Measurements from ENCODE around the gene MRC2. TPM values are rescaled to one million over a fixed set of nuclear protein-coding genes. Genes with fewer than 3 reads are reported as not detected.

MRC2 gene
- total and polyA plus RNA-seq, 2 of the 13 experiments (the other 11 are each of a cell fraction or from before 2014, with no cell fraction given) = not detected

DNA sequence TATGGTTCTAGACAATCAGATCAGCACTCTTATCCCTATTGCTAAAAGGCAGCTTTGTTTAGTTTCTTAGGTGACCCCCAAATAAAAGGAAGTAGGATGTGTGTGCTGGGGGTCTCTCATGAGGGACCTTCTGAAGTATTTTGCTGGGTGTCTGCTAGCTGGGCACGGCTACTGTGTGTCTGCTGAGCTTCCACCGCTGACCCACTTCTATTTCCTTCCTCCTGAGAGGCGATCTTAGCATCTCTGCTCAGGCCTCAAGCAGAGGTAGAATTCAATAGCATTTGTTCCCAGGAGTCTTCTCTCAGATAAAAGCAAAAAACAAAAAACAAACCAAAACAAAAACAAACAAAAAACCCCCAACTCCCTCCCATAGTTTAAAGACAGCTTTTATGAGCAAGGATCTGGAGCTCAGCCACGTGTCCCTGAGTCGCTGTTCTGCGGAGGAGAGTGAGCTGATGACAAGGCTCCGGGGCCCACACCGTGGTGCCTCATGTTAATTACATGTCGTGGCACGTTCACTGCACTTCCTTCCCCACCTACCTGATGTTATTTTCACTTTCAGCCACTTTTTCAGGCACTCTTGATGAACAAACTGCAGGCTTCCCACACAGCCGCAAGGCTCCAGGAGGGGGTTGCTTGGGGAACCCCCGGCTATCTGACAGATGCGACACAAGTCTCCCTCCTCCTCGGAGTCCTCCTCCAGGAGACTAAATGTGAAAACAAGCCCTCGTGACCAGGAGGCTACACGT is 97.1 kb downstream of the MRC2 start:
- Histone ChIP-seq H3K9ac (ENCODE audit: insufficient read depth, low read depth, low read length) (no peak overlapping the region), H3K9me3 (ENCODE audit: low read length) (no peaks in the 10 kb centered on the region), H3K4me3 (replicated peaks in 1 of 3; ENCODE audit: insufficient read depth in 1 of 3, low read depth in 2 of 3, low read length in 3 of 3) (no peak overlapping the region), H3K79me2 (ENCODE audit: insufficient read depth, low read length) (no peaks in the 10 kb centered on the region), H3K4me2 (ENCODE audit: low read depth, low read length) (no peak overlapping the region), H3K4me1 (ENCODE audit: insufficient read depth, low read length) (0 out of 2 replicates have a peak, but pooled peaks cover 6% of the 10 kb centered on the region), H3K36me3 (replicated peaks in 1 of 2; ENCODE audit: control insufficient read depth in 1 of 2, insufficient read depth in 2 of 2, low read length in 2 of 2) (no peaks in the 10 kb centered on the region), H3K27me3 (ENCODE audit: control insufficient read depth in 1 of 2, insufficient read depth in 2 of 2, low read length in 2 of 2) (peaks cover 0 to 25% of the 10 kb centered on the region in 2 experiments; a peak in 3 of 5 replicates), H3K27ac (ENCODE audit: extremely low read length, insufficient read depth, low read length) (no peak overlapping the region), H2AFZ (ENCODE audit: low read length) (no peak overlapping the region), H4K20me1 (ENCODE audit: insufficient read depth, low read length) (no peaks in the 10 kb centered on the region)
- CTCF ChIA-PET (ENCODE audit: low intra/inter-chr PET ratio, low total read pairs) = no interaction called here
- FAIRE-seq (no peak), ATAC-seq (no peak), DNase-seq (ENCODE audit: low spot score) (no peak)
- 27% methylated on average over 16 of the region's 16 CpGs for WGBS (ENCODE audit: low lambda C conversion rate)
- TF ChIP-seq ZNF263 (CRISPR knock-in tag; IDR thresholded peaks at IDR 0.05) (0 out of 2 replicates have a peak, but pooled peaks have one; percentile 34), ZNF557 (CRISPR knock-in tag; IDR thresholded peaks at IDR 0.05) (no peak)
- in situ Hi-C loops (cut with HindIII; ENCODE audit: extremely low pct_ligation_motif_present, low pct_unique_long_range_greater_than_20kb) = no loop called here
- intact Hi-C loops (cut with micrococcal nuclease; ENCODE audit: unreplicated experiment) = no loop called here
- BruUV-seq (replicated peaks) = no TSS peak
- POLR2A ChIA-PET = no interaction called here

DNA sequence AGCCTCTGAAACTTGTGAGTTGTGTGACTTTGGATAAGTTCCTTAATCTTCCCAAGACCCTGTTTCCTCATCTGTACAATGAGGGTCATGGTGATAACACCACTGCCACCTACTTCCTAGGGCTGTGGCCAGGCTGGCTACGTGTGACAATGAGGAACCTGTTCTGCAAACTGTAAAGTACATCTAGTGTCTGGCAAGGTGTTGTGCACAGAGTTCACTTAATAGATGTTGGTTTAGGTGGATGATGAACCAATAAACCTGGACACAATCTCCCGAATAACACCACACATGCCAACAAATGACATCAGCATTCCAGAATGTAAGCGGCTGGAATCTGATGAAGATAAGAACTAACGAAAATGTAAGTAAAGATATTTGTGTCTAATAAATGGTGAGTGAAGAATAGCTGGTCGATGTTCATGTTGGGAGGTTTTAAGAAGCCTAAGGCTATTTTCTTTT is 98.3 kb downstream of the MRC2 start:
- no peak for ATAC-seq
- Histone ChIP-seq H3K4me3 (replicated peaks in 1 of 3; ENCODE audit: insufficient read depth in 1 of 3, low read depth in 2 of 3, low read length in 3 of 3) (no peak overlapping the region), H3K9ac (ENCODE audit: insufficient read depth, low read depth, low read length) (no peak overlapping the region), H4K20me1 (ENCODE audit: insufficient read depth, low read length) (no peaks in the 10 kb centered on the region), H3K36me3 (replicated peaks in 1 of 2; ENCODE audit: control insufficient read depth in 1 of 2, insufficient read depth in 2 of 2, low read length in 2 of 2) (no peaks in the 10 kb centered on the region), H3K27ac (ENCODE audit: extremely low read length, insufficient read depth, low read length) (no peak overlapping the region), H3K9me3 (ENCODE audit: low read length) (no peaks in the 10 kb centered on the region), H3K4me2 (ENCODE audit: low read depth, low read length) (no peak overlapping the region), H2AFZ (ENCODE audit: low read length) (no peak overlapping the region), H3K27me3 (ENCODE audit: control insufficient read depth in 1 of 2, insufficient read depth in 2 of 2, low read length in 2 of 2) (peaks cover 0 to 25% of the 10 kb centered on the region in 2 experiments; a peak in 3 of 5 replicates), H3K79me2 (ENCODE audit: insufficient read depth, low read length) (no peaks in the 10 kb centered on the region), H3K4me1 (ENCODE audit: insufficient read depth, low read length) (0 out of 2 replicates have a peak, but pooled peaks cover 6% of the 10 kb centered on the region)
- peak; percentile 25 for DNase-seq (ENCODE audit: low spot score)
- CTCF ChIA-PET (ENCODE audit: low intra/inter-chr PET ratio, low total read pairs) = no interaction called here
- POLR2A ChIA-PET = no interaction called here
- intact Hi-C loops (cut with micrococcal nuclease; ENCODE audit: unreplicated experiment) = no loop called here
- no TSS peak for BruUV-seq (replicated peaks)
- TF ChIP-seq NFKB2 (CRISPR knock-in tag; IDR thresholded peaks at IDR 0.05; ENCODE audit: borderline replicate concordance) (no peak), ZNF768 (CRISPR knock-in tag; IDR thresholded peaks at IDR 0.05) (no peak), NPAS2 (CRISPR knock-in tag; IDR thresholded peaks at IDR 0.05; ENCODE audit: borderline replicate concordance) (no peak), ZNF10 (CRISPR knock-in tag; IDR thresholded peaks at IDR 0.05; ENCODE audit: borderline replicate concordance, low read depth) (no peak), ZSCAN25 (CRISPR knock-in tag; IDR thresholded peaks at IDR 0.05) (no peak), ZNF749 (CRISPR knock-in tag; IDR thresholded peaks at IDR 0.05; ENCODE audit: borderline replicate concordance) (no peak), ZMAT3 (CRISPR knock-in tag; conservative IDR thresholded peaks at IDR 0.05) (no peak), EHMT2 (IDR thresholded peaks at IDR 0.05; ENCODE audit: borderline replicate concordance, low read depth, low read length) (no peak), KAT8 (CRISPR knock-in tag; IDR thresholded peaks at IDR 0.05) (no peak), NFKBIZ (CRISPR knock-in tag; IDR thresholded peaks at IDR 0.05) (no peak), ZFP62 (CRISPR knock-in tag; IDR thresholded peaks at IDR 0.05) (no peak), SMARCC2 (IDR thresholded peaks at IDR 0.05) (no peak), MZF1 (CRISPR knock-in tag; IDR thresholded peaks at IDR 0.05; ENCODE audit: borderline replicate concordance) (no peak), GABPB1 (CRISPR knock-in tag; IDR thresholded peaks at IDR 0.05) (no peak), ZNF24 (IDR thresholded peaks at IDR 0.05) (no peak)
- in situ Hi-C loops (cut with HindIII; ENCODE audit: extremely low pct_ligation_motif_present, low pct_unique_long_range_greater_than_20kb) = no loop called here
- no peak for FAIRE-seq
- WGBS (ENCODE audit: low lambda C conversion rate) = 9% methylated on average over 5 of the region's 5 CpGs

Measured in HepG2 (cell line).